Measurements from ENCODE around the gene TAX1BP1. TPM values are rescaled to one million over a fixed set of nuclear protein-coding genes. Genes with fewer than 3 reads are reported as not detected.

The TAX1BP1 gene
- 103 TPM for total RNA-seq

DNA sequence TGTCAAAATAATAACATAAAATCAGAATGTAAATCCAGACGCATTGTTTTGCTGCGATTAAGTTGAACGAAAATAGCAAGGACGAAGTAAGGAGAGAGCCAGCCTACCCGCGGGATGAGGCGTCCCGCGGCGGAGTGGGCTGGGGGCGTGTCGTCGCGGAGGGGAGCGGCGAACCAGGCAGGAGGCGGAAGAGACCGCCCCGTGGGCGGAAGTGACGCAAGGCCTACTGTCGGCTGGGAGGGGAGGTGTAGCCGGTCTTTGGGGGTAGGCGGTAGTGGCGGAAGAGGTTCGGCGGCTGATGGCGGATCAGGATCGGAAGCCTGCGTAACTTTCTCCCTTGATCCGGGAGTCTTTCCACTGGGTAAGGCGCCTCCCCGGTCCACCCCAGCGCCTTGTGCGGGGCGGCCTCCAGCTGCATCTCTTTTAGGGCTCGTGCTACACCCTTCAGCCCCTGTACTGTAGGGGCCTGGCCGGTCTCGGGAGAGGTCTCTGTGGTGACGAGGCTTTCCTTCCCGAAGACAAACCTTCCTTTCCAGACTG, at the start of gene TAX1BP1:
Gene TAX1BP1, plus strand, starts transcription at position 254 of the 540 bp plus-strand sequence. CDS start 8,363 bp downstream, outside the sequence.

Other genes starting within 250 kb of the TAX1BP1 start
- gene HIBADH, start 77.3 kb upstream of the TAX1BP1 start, total RNA-seq: 17.5 TPM